Measurements from ENCODE around the gene CNNM1. TPM values are rescaled to one million over a fixed set of nuclear protein-coding genes. Genes with fewer than 3 reads are reported as not detected.

CNNM1 gene
- polyA plus RNA-seq, 2 of the 4 experiments (the other 2 are of a cell fraction), result 14.2 to 17.5 TPM

DNA sequence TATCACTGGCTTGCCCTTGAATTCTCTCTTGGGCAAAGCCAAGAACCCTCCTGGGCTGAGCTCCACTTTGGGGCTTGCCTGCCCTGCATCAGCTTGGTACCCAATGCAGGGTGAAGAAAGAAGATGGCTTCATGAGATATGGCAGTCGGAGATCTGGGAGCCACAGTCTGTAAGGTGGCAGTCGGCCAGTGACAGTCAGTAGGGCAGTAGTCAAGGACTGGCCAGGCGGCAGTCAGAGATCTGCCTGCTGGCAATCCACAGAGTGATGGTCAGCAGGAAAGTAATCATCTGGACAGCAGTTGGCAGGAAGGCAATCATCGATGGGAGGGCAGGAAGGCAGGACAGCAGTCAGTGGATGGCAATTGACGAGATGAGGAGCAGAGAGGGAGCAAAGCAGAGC, 32.6 kb upstream of the CNNM1 start:
- H3K4me1 ChIP-seq, result no peaks in the 10 kb centered on the region
- TF ChIP-seq POLR2A (IDR thresholded peaks at IDR 0.05; ENCODE audit: low read length), result no peak
- no peak for TF ChIP-seq NPAS2 (CRISPR knock-in tag; IDR thresholded peaks at IDR 0.05; ENCODE audit: borderline replicate concordance)
- no peak for TF ChIP-seq MAZ (IDR thresholded peaks at IDR 0.05; ENCODE audit: borderline replicate concordance, low read depth, low read length)
- TF ChIP-seq NFE2L2 (conservative IDR thresholded peaks at IDR 0.05; ENCODE audit: low read length), result no peak
- TF ChIP-seq MAFK (IDR thresholded peaks at IDR 0.05; ENCODE audit: partially characterized antibody), result no peak
- TF ChIP-seq RNF2 (IDR thresholded peaks at IDR 0.05; ENCODE audit: borderline replicate concordance, low read depth), result no peak
- TF ChIP-seq, protein P1, sequence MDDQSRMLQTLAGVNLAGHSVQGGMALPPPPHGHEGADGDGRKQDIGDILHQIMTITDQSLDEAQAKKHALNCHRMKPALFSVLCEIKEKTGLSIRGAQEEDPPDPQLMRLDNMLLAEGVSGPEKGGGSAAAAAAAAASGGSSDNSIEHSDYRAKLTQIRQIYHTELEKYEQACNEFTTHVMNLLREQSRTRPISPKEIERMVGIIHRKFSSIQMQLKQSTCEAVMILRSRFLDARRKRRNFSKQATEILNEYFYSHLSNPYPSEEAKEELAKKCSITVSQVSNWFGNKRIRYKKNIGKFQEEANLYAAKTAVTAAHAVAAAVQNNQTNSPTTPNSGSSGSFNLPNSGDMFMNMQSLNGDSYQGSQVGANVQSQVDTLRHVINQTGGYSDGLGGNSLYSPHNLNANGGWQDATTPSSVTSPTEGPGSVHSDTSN (IDR thresholded peaks at IDR 0.05), result no peak
- no peak for TF ChIP-seq ZC3H11A (IDR thresholded peaks at IDR 0.05)
- no peak for TF ChIP-seq NR3C1 (IDR thresholded peaks at IDR 0.05)
- TF ChIP-seq CHD2 (IDR thresholded peaks at IDR 0.05; ENCODE audit: low read length, partially characterized antibody), result no peak
- TF ChIP-seq TFCP2L1 (CRISPR knock-in tag; IDR thresholded peaks at IDR 0.05), result no peak
- TF ChIP-seq, protein P2, sequence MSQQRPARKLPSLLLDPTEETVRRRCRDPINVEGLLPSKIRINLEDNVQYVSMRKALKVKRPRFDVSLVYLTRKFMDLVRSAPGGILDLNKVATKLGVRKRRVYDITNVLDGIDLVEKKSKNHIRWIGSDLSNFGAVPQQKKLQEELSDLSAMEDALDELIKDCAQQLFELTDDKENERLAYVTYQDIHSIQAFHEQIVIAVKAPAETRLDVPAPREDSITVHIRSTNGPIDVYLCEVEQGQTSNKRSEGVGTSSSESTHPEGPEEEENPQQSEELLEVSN (IDR thresholded peaks at IDR 0.05; ENCODE audit: borderline replicate concordance, low read depth), result no peak
- TF ChIP-seq RCOR1 (IDR thresholded peaks at IDR 0.05; ENCODE audit: low read depth, low read length), result no peak
- no peak for TF ChIP-seq ZNF302 (CRISPR knock-in tag; IDR thresholded peaks at IDR 0.05)
- no peak for TF ChIP-seq CEBPB (IDR thresholded peaks at IDR 0.05)
- no peak for TF ChIP-seq CBX2 (IDR thresholded peaks at IDR 0.05; ENCODE audit: borderline replicate concordance, low read depth)
- no peak for TF ChIP-seq CBX8 (IDR thresholded peaks at IDR 0.05)
- TF ChIP-seq, protein P3, sequence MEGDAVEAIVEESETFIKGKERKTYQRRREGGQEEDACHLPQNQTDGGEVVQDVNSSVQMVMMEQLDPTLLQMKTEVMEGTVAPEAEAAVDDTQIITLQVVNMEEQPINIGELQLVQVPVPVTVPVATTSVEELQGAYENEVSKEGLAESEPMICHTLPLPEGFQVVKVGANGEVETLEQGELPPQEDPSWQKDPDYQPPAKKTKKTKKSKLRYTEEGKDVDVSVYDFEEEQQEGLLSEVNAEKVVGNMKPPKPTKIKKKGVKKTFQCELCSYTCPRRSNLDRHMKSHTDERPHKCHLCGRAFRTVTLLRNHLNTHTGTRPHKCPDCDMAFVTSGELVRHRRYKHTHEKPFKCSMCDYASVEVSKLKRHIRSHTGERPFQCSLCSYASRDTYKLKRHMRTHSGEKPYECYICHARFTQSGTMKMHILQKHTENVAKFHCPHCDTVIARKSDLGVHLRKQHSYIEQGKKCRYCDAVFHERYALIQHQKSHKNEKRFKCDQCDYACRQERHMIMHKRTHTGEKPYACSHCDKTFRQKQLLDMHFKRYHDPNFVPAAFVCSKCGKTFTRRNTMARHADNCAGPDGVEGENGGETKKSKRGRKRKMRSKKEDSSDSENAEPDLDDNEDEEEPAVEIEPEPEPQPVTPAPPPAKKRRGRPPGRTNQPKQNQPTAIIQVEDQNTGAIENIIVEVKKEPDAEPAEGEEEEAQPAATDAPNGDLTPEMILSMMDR (IDR thresholded peaks at IDR 0.05), result no peak
- no peak for TF ChIP-seq KDM1A (IDR thresholded peaks at IDR 0.05; ENCODE audit: low read depth)
- TF ChIP-seq HOXB5 (CRISPR knock-in tag; IDR thresholded peaks at IDR 0.05), result no peak
- peak; percentile 26 to 37; a peak in 4 of 6 replicates for ATAC-seq
- no peak overlapping the region for H3K27ac ChIP-seq
- DNase-seq (ENCODE audit: low read depth in 1 of 2, low spot score in 1 of 2), result no peak
- no peak overlapping the region for H3K4me3 ChIP-seq
- 45% methylated on average over 5 of the region's 5 CpGs for whole genome bisulfite sequencing (ENCODE audit: missing lambda C conversion rate)
- H3K4me2 ChIP-seq, result no peak overlapping the region
- ChIA-PET POLR2A (no interaction called here), CTCF (no interaction called here)
- FAIRE-seq, result no peak
- H3K9me3 ChIP-seq, result no peaks in the 10 kb centered on the region

DNA sequence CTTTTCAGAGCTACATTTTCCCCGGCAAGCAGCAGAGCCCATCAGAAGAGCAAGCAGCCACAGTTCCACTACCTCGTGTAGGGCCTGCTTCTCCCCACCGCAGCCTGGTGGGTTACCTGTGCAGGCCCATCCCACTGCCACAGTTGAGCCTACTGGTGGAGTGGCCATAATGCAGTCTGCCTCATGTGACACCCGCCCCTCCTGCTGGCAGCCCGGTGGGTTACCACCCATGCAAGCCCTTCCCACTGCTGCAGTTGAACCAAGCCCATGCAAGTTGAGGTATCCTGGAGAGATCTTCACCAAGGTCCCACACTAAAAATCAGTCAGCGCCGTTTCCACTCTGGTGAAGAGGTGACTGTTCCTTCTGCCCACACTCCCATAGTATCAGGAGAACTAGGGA, 32.1 kb upstream of the CNNM1 start:
- TF ChIP-seq, protein P4, sequence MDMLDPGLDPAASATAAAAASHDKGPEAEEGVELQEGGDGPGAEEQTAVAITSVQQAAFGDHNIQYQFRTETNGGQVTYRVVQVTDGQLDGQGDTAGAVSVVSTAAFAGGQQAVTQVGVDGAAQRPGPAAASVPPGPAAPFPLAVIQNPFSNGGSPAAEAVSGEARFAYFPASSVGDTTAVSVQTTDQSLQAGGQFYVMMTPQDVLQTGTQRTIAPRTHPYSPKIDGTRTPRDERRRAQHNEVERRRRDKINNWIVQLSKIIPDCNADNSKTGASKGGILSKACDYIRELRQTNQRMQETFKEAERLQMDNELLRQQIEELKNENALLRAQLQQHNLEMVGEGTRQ (IDR thresholded peaks at IDR 0.05), result no peak
- no peak for TF ChIP-seq HEYL (CRISPR knock-in tag; IDR thresholded peaks at IDR 0.05)
- no peak for TF ChIP-seq ZC3H11A (IDR thresholded peaks at IDR 0.05)
- TF ChIP-seq, protein P5, sequence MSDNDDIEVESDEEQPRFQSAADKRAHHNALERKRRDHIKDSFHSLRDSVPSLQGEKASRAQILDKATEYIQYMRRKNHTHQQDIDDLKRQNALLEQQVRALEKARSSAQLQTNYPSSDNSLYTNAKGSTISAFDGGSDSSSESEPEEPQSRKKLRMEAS (IDR thresholded peaks at IDR 0.05), result no peak
- TF ChIP-seq ZSCAN20 (CRISPR knock-in tag; IDR thresholded peaks at IDR 0.05), result no peak
- no peak for TF ChIP-seq BHLHE40 (IDR thresholded peaks at IDR 0.05; ENCODE audit: low read depth, low read length)
- TF ChIP-seq FOXS1 (CRISPR knock-in tag; IDR thresholded peaks at IDR 0.05), result no peak
- TF ChIP-seq, protein P6, sequence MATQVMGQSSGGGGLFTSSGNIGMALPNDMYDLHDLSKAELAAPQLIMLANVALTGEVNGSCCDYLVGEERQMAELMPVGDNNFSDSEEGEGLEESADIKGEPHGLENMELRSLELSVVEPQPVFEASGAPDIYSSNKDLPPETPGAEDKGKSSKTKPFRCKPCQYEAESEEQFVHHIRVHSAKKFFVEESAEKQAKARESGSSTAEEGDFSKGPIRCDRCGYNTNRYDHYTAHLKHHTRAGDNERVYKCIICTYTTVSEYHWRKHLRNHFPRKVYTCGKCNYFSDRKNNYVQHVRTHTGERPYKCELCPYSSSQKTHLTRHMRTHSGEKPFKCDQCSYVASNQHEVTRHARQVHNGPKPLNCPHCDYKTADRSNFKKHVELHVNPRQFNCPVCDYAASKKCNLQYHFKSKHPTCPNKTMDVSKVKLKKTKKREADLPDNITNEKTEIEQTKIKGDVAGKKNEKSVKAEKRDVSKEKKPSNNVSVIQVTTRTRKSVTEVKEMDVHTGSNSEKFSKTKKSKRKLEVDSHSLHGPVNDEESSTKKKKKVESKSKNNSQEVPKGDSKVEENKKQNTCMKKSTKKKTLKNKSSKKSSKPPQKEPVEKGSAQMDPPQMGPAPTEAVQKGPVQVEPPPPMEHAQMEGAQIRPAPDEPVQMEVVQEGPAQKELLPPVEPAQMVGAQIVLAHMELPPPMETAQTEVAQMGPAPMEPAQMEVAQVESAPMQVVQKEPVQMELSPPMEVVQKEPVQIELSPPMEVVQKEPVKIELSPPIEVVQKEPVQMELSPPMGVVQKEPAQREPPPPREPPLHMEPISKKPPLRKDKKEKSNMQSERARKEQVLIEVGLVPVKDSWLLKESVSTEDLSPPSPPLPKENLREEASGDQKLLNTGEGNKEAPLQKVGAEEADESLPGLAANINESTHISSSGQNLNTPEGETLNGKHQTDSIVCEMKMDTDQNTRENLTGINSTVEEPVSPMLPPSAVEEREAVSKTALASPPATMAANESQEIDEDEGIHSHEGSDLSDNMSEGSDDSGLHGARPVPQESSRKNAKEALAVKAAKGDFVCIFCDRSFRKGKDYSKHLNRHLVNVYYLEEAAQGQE (IDR thresholded peaks at IDR 0.05), result no peak
- no peak for TF ChIP-seq KDM1A (IDR thresholded peaks at IDR 0.05; ENCODE audit: low read depth)
- TF ChIP-seq, protein P7, sequence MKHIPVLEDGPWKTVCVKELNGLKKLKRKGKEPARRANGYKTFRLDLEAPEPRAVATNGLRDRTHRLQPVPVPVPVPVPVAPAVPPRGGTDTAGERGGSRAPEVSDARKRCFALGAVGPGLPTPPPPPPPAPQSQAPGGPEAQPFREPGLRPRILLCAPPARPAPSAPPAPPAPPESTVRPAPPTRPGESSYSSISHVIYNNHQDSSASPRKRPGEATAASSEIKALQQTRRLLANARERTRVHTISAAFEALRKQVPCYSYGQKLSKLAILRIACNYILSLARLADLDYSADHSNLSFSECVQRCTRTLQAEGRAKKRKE (CRISPR knock-in tag; IDR thresholded peaks at IDR 0.05; ENCODE audit: low read depth), result no peak
- FAIRE-seq, result no peak
- peak; percentile 76 to 88; a peak in 5 of 6 replicates for ATAC-seq

More for the DNA sequence above, 32.1 kb upstream of the CNNM1 start:
- Histone ChIP-seq H3K4me2 (no peak overlapping the region), H3K4me1 (no peaks in the 10 kb centered on the region), H3K27ac (no peak overlapping the region), H3K4me3 (no peak overlapping the region), H3K9me3 (no peaks in the 10 kb centered on the region)
- ChIA-PET POLR2A (no interaction called here), CTCF (no interaction called here)
- DNase-seq (ENCODE audit: low read depth in 1 of 2, low spot score in 1 of 2), result peak; percentile 14 to 18
- 83% methylated on average over 7 of the region's 7 CpGs for WGBS (ENCODE audit: missing lambda C conversion rate)

Measured in A549 (cell line).